Left lung (tissue), 10 donors: ENCODE results near the gene PSMC3IP. TPM values are rescaled to one million over a fixed set of nuclear protein-coding genes. Genes with fewer than 3 reads are reported as not detected.

Experiments used
- ATAC-seq: fragments of 200-7000 bp; cut with Tn5 transposase; one replicate; pipeline ENCODE4 v1.9.1; 2020; ENCODE audit warnings: moderate library complexity
- DNase-seq, 4 donors: peaks; one replicate each; pipeline ENCODE4 v3.0.0-alpha.2; 2013 to 2020
- H3K27ac ChIP-seq, 2 donors: fragments of 200-600 bp; sonication (generic) in 1 of 2; one replicate each; pipeline versions ENCODE4 v1.5.0 to v1.8.0; 2020 to 2021
- H3K27me3 ChIP-seq, 2 donors: fragments of 200-600 bp; sonication (generic) in 1 of 2; one replicate each; pipeline versions ENCODE4 v1.5.0 to v1.8.0; 2020 to 2021
- H3K36me3 ChIP-seq, 2 donors: fragments of 200-600 bp; sonication (generic) in 1 of 2; one replicate each; pipeline versions ENCODE4 v1.5.0 to v1.8.0; 2020 to 2021
- H3K4me1 ChIP-seq, 2 donors: fragments of 200-600 bp; one replicate each; pipeline ENCODE4 v1.8.0; 2021
- H3K4me3 ChIP-seq, 2 donors: fragments of 200-600 bp; sonication (generic) in 1 of 2; one replicate each; pipeline versions ENCODE4 v1.5.0 to v1.8.0; 2020 to 2021; ENCODE audit warnings: mild to moderate bottlenecking in 1 of 2
- H3K9me3 ChIP-seq, 2 donors: fragments of 200-600 bp; sonication (generic) in 1 of 2; one replicate each; pipeline versions ENCODE4 v1.5.0 to v1.8.0; 2020 to 2021
- CTCF ChIP-seq, 2 donors: fragments of 200-600 bp; sonication (generic) in 1 of 2; IDR thresholded peaks; one replicate each; pipeline versions ENCODE4 v1.5.0 to v1.8.0; 2021; ENCODE audit warnings: antibody characterized with exemption in 2 of 2
- intact Hi-C, 2 donors: fragments of 100-400 bp; cut with DNase I; formaldehyde crosslinking; loops; one replicate each; pipeline versions ENCODE4 v1.11.2 to v1.14.2; 2022
- polyA plus RNA-seq, 6 donors: library from polyadenylated mRNA; unstranded; fragments of 120-200 nt; gene quantifications; one replicate each; pipeline ENCODE4 v1.2.1, GENCODE V29; 2013; ENCODE audit not compliant: insufficient read length in 6 of 6
- total RNA-seq, 2 donors: library from RNA; stranded (reverse); fragmentation: NEBNext Ultra II Directional; extraction: Animal tissue kit (Norgen Biotek cat#: 25700); gene quantifications; one replicate each; pipeline ENCODE4 v1.2.1, GENCODE V29; 2021
- donor health status: DM: no; HTN: yes; CAD: no.
- donor health status: DM: no; HTN: no; CAD: no.

The PSMC3IP gene
- total and polyA plus RNA-seq, 8 donors, result 6.5 to 21.4 (median 18.4) TPM

- peak; percentile 54 to 98 (median 88) for DNase-seq
- peaks cover 0 to 34% of the 10 kb centered on the region in 2 donors for H3K36me3 ChIP-seq
- no peak for TF ChIP-seq CTCF (IDR thresholded peaks at IDR 0.05)
- no peaks in the 10 kb centered on the region for H3K9me3 ChIP-seq
- intact Hi-C loops, result no loop called here
- no peaks in the 10 kb centered on the region for H3K27me3 ChIP-seq
- H3K4me3 ChIP-seq, result peak overlapping the region; percentile 61 to 77
- H3K27ac ChIP-seq, result peak overlapping the region; percentile 87 to 93
- H3K4me1 ChIP-seq, result peaks cover 10 to 37% of the 10 kb centered on the region in 2 donors
- ATAC-seq, result peak; percentile 82
Measured at GRCh38 chr17:42536372-42537155, 41.0 kb downstream of the PSMC3IP start.

GRCh38 chr17:42536048-42536371 lies 41.5 kb downstream of the PSMC3IP start, which contains the start of gene NAGLU:
NAGLU (plus strand) TSS chr17:42536241; CDS start chr17:42536273, 32 bp downstream.
- peak; percentile 89 for ATAC-seq
- H3K27ac ChIP-seq, result peak within 1 kb of the TSS; percentile 87 to 93

GRCh38 chr17:42535155-42536047 lies 42.1 kb downstream of the PSMC3IP start:
- TF ChIP-seq CTCF (IDR thresholded peaks at IDR 0.05), result no peak
- Histone ChIP-seq H3K36me3 (peaks cover 0 to 22% of the 10 kb centered on the region in 2 donors), H3K27me3 (no peaks in the 10 kb centered on the region), H3K9me3 (no peaks in the 10 kb centered on the region), H3K4me1 (peaks cover 10 to 39% of the 10 kb centered on the region in 2 donors), H3K4me3 (peak overlapping the region; percentile 61 to 77), H3K27ac (peak overlapping the region; percentile 87 to 93)
- DNase-seq (no peak), ATAC-seq (no peak)
- intact Hi-C loops, result no loop called here

More at GRCh38 chr17:42536048-42536371, 41.5 kb downstream of the PSMC3IP start, which contains the start of gene NAGLU:
- no peaks in the 10 kb centered on the region for H3K27me3 ChIP-seq
- H3K9me3 ChIP-seq, result no peaks in the 10 kb centered on the region
- intact Hi-C loops, result no loop called here
- TF ChIP-seq CTCF (IDR thresholded peaks at IDR 0.05), result no peak
- peak within 1 kb of the TSS; percentile 61 to 77 for H3K4me3 ChIP-seq
- peak; percentile 93 to 99 (median 96) for DNase-seq
- peaks cover 10 to 36% of the 10 kb centered on the region in 2 donors for H3K4me1 ChIP-seq
- H3K36me3 ChIP-seq, result peaks cover 0 to 28% of the 10 kb centered on the region in 2 donors

- Histone ChIP-seq H3K36me3 (no peaks in the 10 kb centered on the region), H3K27me3 (no peaks in the 10 kb centered on the region), H3K4me1 (peaks cover 9 to 36% of the 10 kb centered on the region in 2 donors), H3K27ac (peak overlapping the region; percentile 65 to 81), H3K9me3 (no peaks in the 10 kb centered on the region), H3K4me3 (peak overlapping the region; percentile 31 to 45)
- peak; percentile 49 to 94 (median 68) for DNase-seq
- peak; percentile 37 for ATAC-seq
- intact Hi-C loops, result no loop called here
- peak; percentile 40 to 57 for TF ChIP-seq CTCF (IDR thresholded peaks at IDR 0.05)
Measured at GRCh38 chr17:42531455-42532354, 45.8 kb downstream of the PSMC3IP start.
